ENCODE measurements around the gene CDCP1. TPM values are rescaled to one million over a fixed set of nuclear protein-coding genes. Genes with fewer than 3 reads are reported as not detected.

The CDCP1 gene, protein sequence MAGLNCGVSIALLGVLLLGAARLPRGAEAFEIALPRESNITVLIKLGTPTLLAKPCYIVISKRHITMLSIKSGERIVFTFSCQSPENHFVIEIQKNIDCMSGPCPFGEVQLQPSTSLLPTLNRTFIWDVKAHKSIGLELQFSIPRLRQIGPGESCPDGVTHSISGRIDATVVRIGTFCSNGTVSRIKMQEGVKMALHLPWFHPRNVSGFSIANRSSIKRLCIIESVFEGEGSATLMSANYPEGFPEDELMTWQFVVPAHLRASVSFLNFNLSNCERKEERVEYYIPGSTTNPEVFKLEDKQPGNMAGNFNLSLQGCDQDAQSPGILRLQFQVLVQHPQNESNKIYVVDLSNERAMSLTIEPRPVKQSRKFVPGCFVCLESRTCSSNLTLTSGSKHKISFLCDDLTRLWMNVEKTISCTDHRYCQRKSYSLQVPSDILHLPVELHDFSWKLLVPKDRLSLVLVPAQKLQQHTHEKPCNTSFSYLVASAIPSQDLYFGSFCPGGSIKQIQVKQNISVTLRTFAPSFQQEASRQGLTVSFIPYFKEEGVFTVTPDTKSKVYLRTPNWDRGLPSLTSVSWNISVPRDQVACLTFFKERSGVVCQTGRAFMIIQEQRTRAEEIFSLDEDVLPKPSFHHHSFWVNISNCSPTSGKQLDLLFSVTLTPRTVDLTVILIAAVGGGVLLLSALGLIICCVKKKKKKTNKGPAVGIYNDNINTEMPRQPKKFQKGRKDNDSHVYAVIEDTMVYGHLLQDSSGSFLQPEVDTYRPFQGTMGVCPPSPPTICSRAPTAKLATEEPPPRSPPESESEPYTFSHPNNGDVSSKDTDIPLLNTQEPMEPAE
- total RNA-seq = under 1 TPM; 0.38 to 0.61 (median 0.48) TPM
- total RNA-seq (2013) = 3.0 TPM

DNA sequence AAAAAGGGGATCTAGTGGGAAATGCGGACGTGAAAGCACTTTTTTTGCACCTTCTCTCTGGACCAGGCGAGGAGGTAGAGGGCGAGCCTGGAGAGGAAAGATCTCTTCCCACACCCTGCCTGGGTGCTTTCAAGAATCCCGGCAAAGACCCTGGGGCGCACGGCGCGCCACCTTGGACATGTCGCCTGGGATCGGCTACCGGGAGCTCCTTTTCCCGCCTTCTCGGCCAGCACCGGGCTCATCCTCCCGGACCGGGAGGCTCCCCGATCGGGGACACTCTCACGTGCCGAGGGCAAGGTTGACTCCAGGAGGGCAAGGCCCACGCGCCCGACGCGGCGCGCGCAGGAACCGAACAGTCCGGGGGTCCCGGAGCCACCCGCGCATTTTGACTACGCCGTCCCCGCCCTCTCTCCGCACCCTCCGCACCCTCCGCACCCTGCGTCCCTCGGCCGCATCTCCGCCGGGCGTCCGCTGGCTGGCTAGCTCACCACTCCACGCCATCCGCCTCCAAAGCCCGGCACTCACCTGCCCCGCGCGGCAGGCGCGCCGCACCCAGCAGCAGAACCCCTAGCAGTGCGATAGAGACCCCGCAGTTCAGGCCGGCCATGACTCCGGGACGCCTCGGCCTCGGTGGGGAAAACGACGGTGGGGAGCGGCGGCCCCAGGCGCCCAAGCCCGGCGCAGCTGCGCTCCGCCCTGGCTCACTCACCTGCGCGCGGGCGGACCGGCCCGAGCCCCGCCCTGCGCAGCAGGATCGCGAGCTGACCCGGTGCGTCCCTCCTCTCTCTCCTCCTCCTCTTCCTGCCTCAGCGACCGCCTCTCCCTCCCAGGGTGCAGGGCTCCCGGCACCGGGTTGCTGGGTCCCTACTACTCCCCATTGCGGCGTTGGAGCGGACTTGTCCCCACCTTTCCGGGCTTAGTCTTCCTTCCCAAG is at the start of gene CDCP1:
Gene CDCP1 (minus strand): TSS at position 698 of the 934 bp plus-strand sequence. CDS start 91 bp downstream, at position 607.
- Histone ChIP-seq H3K9me3 (ENCODE audit: control insufficient read depth, insufficient read depth, low read length) (no peaks in the 10 kb centered on the region), H3K4me1 (ENCODE audit: control insufficient read depth, insufficient read depth, low read length) (peaks cover 17% of the 10 kb centered on the region), H3K4me3 (ENCODE audit: low read length) (peak within 1 kb of the TSS; percentile 31), H3K27ac (ENCODE audit: low read length) (no peak within 1 kb of the TSS), H3K36me3 (ENCODE audit: control insufficient read depth, insufficient read depth, low read length) (no peaks in the 10 kb centered on the region), H3K27me3 (ENCODE audit: control insufficient read depth, insufficient read depth, low read length) (peaks cover 21% of the 10 kb centered on the region)
- peaks cover 48 to 53% of the 10 kb centered on the region in 2 donors for H3K27me3 Mint-ChIP-seq (ENCODE audit: low read depth in 2 of 2)
- ATAC-seq = peak in 1 of 3 donors; percentile 17
- H3K4me1 Mint-ChIP-seq = peaks cover 16 to 19% of the 10 kb centered on the region in 2 donors
- no peaks in the 10 kb centered on the region for H3K36me3 Mint-ChIP-seq
- TF ChIP-seq, protein P1, sequence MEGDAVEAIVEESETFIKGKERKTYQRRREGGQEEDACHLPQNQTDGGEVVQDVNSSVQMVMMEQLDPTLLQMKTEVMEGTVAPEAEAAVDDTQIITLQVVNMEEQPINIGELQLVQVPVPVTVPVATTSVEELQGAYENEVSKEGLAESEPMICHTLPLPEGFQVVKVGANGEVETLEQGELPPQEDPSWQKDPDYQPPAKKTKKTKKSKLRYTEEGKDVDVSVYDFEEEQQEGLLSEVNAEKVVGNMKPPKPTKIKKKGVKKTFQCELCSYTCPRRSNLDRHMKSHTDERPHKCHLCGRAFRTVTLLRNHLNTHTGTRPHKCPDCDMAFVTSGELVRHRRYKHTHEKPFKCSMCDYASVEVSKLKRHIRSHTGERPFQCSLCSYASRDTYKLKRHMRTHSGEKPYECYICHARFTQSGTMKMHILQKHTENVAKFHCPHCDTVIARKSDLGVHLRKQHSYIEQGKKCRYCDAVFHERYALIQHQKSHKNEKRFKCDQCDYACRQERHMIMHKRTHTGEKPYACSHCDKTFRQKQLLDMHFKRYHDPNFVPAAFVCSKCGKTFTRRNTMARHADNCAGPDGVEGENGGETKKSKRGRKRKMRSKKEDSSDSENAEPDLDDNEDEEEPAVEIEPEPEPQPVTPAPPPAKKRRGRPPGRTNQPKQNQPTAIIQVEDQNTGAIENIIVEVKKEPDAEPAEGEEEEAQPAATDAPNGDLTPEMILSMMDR (IDR thresholded peaks at IDR 0.05) = no peak
- no peak within 1 kb of the TSS for H3K27ac Mint-ChIP-seq
- no peaks in the 10 kb centered on the region for H3K9me3 Mint-ChIP-seq
- peak within 1 kb of the TSS; percentile 86 for H3K4me3 Mint-ChIP-seq
- DNase-seq = peak in 1 of 2 donors; percentile 6
- intact Hi-C loops (cut with micrococcal nuclease) = no loop called here
- 2% methylated on average over 92 of the region's 92 CpGs for WGBS (ENCODE audit: insufficient coverage)

DNA sequence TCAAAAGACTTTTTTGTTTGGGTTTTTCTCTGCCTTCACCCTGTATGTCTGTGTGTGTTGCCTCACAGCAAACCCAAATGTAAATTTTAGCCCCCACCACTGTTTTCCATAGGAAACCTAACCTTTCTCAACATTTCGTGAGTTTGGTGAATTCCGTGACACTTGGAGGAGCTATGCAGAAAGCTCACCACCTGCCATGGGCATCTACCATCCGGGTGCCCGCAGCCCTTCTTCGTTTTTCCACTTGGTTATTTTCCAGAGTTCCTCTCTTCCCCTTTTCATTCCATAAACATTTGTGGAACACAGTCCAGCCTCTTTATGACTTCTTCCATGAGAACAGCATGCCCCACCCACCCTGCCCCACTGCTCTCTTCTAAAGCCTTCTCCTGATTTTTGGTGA is 48.6 kb upstream of the CDCP1 start:
- ATAC-seq (no peak), DNase-seq (no peak)
- Histone ChIP-seq H3K4me3 (ENCODE audit: low read length) (no peak overlapping the region), H3K4me1 (ENCODE audit: control insufficient read depth, insufficient read depth, low read length) (no peaks in the 10 kb centered on the region), H3K36me3 (ENCODE audit: control insufficient read depth, insufficient read depth, low read length) (no peaks in the 10 kb centered on the region), H3K27ac (ENCODE audit: low read length) (no peak overlapping the region), H3K9me3 (ENCODE audit: control insufficient read depth, insufficient read depth, low read length) (no peaks in the 10 kb centered on the region), H3K27me3 (ENCODE audit: control insufficient read depth, insufficient read depth, low read length) (no peaks in the 10 kb centered on the region)
- Mint-ChIP-seq H3K4me3 (no peak overlapping the region), H3K27me3 (ENCODE audit: low read depth in 2 of 2) (peaks cover 20 to 25% of the 10 kb centered on the region in 2 donors), H3K4me1 (peaks cover 0 to 5% of the 10 kb centered on the region in 2 donors), H3K36me3 (no peaks in the 10 kb centered on the region), H3K9me3 (no peaks in the 10 kb centered on the region), H3K27ac (no peak overlapping the region)
- intact Hi-C loops (cut with micrococcal nuclease) = no loop called here
- TF ChIP-seq, protein P1 (IDR thresholded peaks at IDR 0.05) = no peak
- WGBS (ENCODE audit: insufficient coverage) = 89% methylated on average over 5 of the region's 5 CpGs

DNA sequence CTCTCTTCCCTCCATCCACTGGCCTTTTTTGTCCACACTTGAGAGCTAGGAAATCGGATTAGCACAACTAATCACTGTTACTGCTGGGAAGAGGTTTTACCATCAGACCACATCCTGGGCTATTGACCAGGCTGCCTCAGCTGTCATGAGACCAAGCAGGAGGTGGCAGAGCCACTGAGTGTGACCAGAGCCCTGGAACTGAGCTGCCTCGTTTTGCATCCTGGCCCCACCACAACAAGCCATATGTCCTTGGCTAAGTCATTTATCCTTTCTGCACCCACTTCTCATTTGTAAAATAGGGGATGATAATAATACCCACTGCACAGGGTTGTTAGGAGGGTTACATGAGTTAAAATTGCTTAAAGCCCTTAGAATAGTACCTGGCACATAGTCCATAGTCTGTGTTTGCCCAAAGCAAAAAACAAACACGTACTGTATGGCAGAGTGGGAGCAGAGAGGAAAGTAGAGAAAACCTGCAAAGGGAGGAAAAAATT is 45.8 kb upstream of the CDCP1 start:
- no peak overlapping the region for H3K27ac Mint-ChIP-seq

More for the DNA sequence above, 45.8 kb upstream of the CDCP1 start:
- Histone ChIP-seq H3K36me3 (ENCODE audit: control insufficient read depth, insufficient read depth, low read length) (no peaks in the 10 kb centered on the region), H3K27ac (ENCODE audit: low read length) (no peak overlapping the region), H3K4me3 (ENCODE audit: low read length) (no peak overlapping the region), H3K4me1 (ENCODE audit: control insufficient read depth, insufficient read depth, low read length) (no peaks in the 10 kb centered on the region), H3K9me3 (ENCODE audit: control insufficient read depth, insufficient read depth, low read length) (no peaks in the 10 kb centered on the region), H3K27me3 (ENCODE audit: control insufficient read depth, insufficient read depth, low read length) (no peaks in the 10 kb centered on the region)
- no peaks in the 10 kb centered on the region for H3K36me3 Mint-ChIP-seq
- H3K27me3 Mint-ChIP-seq (ENCODE audit: low read depth in 2 of 2) = peaks cover 9 to 11% of the 10 kb centered on the region in 2 donors
- H3K9me3 Mint-ChIP-seq = no peaks in the 10 kb centered on the region
- TF ChIP-seq, protein P1 (IDR thresholded peaks at IDR 0.05) = no peak
- H3K4me3 Mint-ChIP-seq = no peak overlapping the region
- ATAC-seq = peak in 1 of 3 donors; percentile 47
- H3K4me1 Mint-ChIP-seq = peaks cover 0 to 5% of the 10 kb centered on the region in 2 donors
- WGBS (ENCODE audit: insufficient coverage) = 73% methylated on average over 3 of the region's 3 CpGs
- no peak for DNase-seq
- intact Hi-C loops (cut with micrococcal nuclease) = no loop called here

Data from natural killer cell (primary cell).